MM.1S (cell line): ENCODE data around the gene DAB1.

Experiments used
- EZH2 ChIP-seq: fragments of 300-600 bp; sonication (generic); optimal IDR thresholded peaks from 2 replicates; pipeline ENCODE3; 2017; ENCODE audit warnings: low read depth, mild to moderate bottlenecking, antibody characterized with exemption, low read length, mixed read lengths
- TF ChIP-seq, protein P1 (sequence below): fragments of 300-600 bp; sonication (generic); IDR thresholded peaks from 2 replicates; pipeline ENCODE4 v1.5.1; 2016; ENCODE audit warnings: antibody characterized with exemption, low read length, mixed read lengths

DNA sequence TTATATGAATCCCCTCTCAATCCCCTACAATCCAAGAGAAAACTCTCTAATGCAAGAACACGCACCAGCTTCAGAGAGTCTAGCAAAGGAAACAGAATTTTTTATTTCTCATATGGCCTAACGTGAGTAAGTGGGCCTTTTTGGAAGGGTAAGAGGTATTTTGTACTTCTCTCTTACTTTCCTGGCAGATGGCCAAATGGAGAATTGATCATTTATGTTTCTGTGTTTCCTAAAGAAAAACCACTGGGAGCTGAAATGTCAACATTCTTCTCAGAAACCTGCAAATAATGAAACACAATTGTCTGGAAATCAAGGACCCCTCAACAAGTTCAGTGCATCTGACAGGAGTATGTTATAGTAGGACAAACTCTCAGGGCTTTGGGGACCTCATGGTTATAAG lies 281.7 kb downstream of the DAB1 start:
- TF ChIP-seq, protein P1, sequence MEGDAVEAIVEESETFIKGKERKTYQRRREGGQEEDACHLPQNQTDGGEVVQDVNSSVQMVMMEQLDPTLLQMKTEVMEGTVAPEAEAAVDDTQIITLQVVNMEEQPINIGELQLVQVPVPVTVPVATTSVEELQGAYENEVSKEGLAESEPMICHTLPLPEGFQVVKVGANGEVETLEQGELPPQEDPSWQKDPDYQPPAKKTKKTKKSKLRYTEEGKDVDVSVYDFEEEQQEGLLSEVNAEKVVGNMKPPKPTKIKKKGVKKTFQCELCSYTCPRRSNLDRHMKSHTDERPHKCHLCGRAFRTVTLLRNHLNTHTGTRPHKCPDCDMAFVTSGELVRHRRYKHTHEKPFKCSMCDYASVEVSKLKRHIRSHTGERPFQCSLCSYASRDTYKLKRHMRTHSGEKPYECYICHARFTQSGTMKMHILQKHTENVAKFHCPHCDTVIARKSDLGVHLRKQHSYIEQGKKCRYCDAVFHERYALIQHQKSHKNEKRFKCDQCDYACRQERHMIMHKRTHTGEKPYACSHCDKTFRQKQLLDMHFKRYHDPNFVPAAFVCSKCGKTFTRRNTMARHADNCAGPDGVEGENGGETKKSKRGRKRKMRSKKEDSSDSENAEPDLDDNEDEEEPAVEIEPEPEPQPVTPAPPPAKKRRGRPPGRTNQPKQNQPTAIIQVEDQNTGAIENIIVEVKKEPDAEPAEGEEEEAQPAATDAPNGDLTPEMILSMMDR: no peak
- no peak for TF ChIP-seq EZH2
